ENCODE measurements around the gene MSMP. TPM values are rescaled to one million over a fixed set of nuclear protein-coding genes. Genes with fewer than 3 reads are reported as not detected.

The MSMP gene
- total and polyA plus RNA-seq, 2 experiments from 2014 or later: not detected

GRCh38 chr9:35793461-35793860, 39.4 kb upstream of the MSMP start:
- WGBS (ENCODE audit: low lambda C conversion rate, missing lambda C conversion rate): 65% methylated on average over 2 of the region's 2 CpGs
- H3K27ac ChIP-seq: no peak overlapping the region

GRCh38 chr9:35792826-35793225, 38.8 kb upstream of the MSMP start:
- no peaks in the 10 kb centered on the region for H3K9me3 ChIP-seq (ENCODE audit: low read depth)
- H3K4me2 ChIP-seq: peak overlapping the region; percentile 91
- WGBS (ENCODE audit: low lambda C conversion rate, missing lambda C conversion rate): 95% methylated on average over 14 of the region's 14 CpGs
- H3K4me3 ChIP-seq: no peak overlapping the region
- no peaks in the 10 kb centered on the region for H3K27me3 ChIP-seq
- TF ChIP-seq CTCF (IDR thresholded peaks at IDR 0.05; ENCODE audit: poor library complexity) (no peak), EZH2phosphoT487 (IDR thresholded peaks at IDR 0.05; ENCODE audit: low read depth, severe bottlenecking, unreplicated experiment) (no peak), EZH2 (IDR thresholded peaks at IDR 0.05; ENCODE audit: borderline replicate concordance) (no peak)
- H2AFZ ChIP-seq: no peak overlapping the region
- no peaks in the 10 kb centered on the region for H3K9me2 ChIP-seq (replicated peaks; ENCODE audit: insufficient read depth)
- DNase-seq (ENCODE audit: low spot score): no peak
- no peaks in the 10 kb centered on the region for H3K79me2 ChIP-seq
- H3K27ac ChIP-seq: no peak overlapping the region
- H3K4me1 ChIP-seq (ENCODE audit: insufficient read depth): peaks cover 15% of the 10 kb centered on the region
- H4K20me1 ChIP-seq (ENCODE audit: insufficient read depth, poor library complexity, severe bottlenecking): no peaks in the 10 kb centered on the region
- H3K36me3 ChIP-seq (replicated peaks; ENCODE audit: insufficient read depth, low read depth): no peaks in the 10 kb centered on the region

More at GRCh38 chr9:35793461-35793860, 39.4 kb upstream of the MSMP start:
- no peaks in the 10 kb centered on the region for H3K79me2 ChIP-seq
- H3K36me3 ChIP-seq (replicated peaks; ENCODE audit: insufficient read depth, low read depth): no peaks in the 10 kb centered on the region
- H3K4me3 ChIP-seq: no peak overlapping the region
- H2AFZ ChIP-seq: no peak overlapping the region
- no peak for DNase-seq (ENCODE audit: low spot score)
- no peaks in the 10 kb centered on the region for H3K9me3 ChIP-seq (ENCODE audit: low read depth)
- TF ChIP-seq CTCF (IDR thresholded peaks at IDR 0.05; ENCODE audit: poor library complexity) (no peak), EZH2phosphoT487 (IDR thresholded peaks at IDR 0.05; ENCODE audit: low read depth, severe bottlenecking, unreplicated experiment) (no peak), EZH2 (IDR thresholded peaks at IDR 0.05; ENCODE audit: borderline replicate concordance) (no peak)
- no peaks in the 10 kb centered on the region for H3K9me2 ChIP-seq (replicated peaks; ENCODE audit: insufficient read depth)
- H3K27me3 ChIP-seq: no peaks in the 10 kb centered on the region
- H4K20me1 ChIP-seq (ENCODE audit: insufficient read depth, poor library complexity, severe bottlenecking): no peaks in the 10 kb centered on the region
- peaks cover 15% of the 10 kb centered on the region for H3K4me1 ChIP-seq (ENCODE audit: insufficient read depth)
- peak overlapping the region; percentile 91 for H3K4me2 ChIP-seq

GRCh38 chr9:35792024-35792813, 38.1 kb upstream of the MSMP start:
- no peak for DNase-seq (ENCODE audit: low spot score)
- Histone ChIP-seq H3K9me3 (ENCODE audit: low read depth) (no peaks in the 10 kb centered on the region), H3K4me3 (peak overlapping the region; percentile 20), H3K27me3 (no peaks in the 10 kb centered on the region), H3K36me3 (replicated peaks; ENCODE audit: insufficient read depth, low read depth) (no peaks in the 10 kb centered on the region), H3K27ac (no peak overlapping the region), H2AFZ (no peak overlapping the region), H3K79me2 (no peaks in the 10 kb centered on the region), H3K4me1 (ENCODE audit: insufficient read depth) (peaks cover 15% of the 10 kb centered on the region), H4K20me1 (ENCODE audit: insufficient read depth, poor library complexity, severe bottlenecking) (no peaks in the 10 kb centered on the region), H3K9me2 (replicated peaks; ENCODE audit: insufficient read depth) (no peaks in the 10 kb centered on the region), H3K4me2 (peak overlapping the region; percentile 91)
- TF ChIP-seq EZH2phosphoT487 (IDR thresholded peaks at IDR 0.05; ENCODE audit: low read depth, severe bottlenecking, unreplicated experiment) (no peak), EZH2 (IDR thresholded peaks at IDR 0.05; ENCODE audit: borderline replicate concordance) (no peak)
- 94% methylated on average over 27 of the region's 34 CpGs for WGBS (ENCODE audit: low lambda C conversion rate, missing lambda C conversion rate)

GRCh38 chr9:35791297-35791921, 37.3 kb upstream of the MSMP start, which contains the start of gene NPR2:
Gene NPR2, plus strand, starts transcription at chr9:35791591. Its CDS starts 818 bp downstream, at chr9:35792409.
- Histone ChIP-seq H3K4me3 (peak within 1 kb of the TSS; percentile 20), H4K20me1 (ENCODE audit: insufficient read depth, poor library complexity, severe bottlenecking) (no peaks in the 10 kb centered on the region), H3K9me3 (ENCODE audit: low read depth) (no peaks in the 10 kb centered on the region), H3K4me2 (peak within 1 kb of the TSS; percentile 91), H3K9me2 (replicated peaks; ENCODE audit: insufficient read depth) (no peaks in the 10 kb centered on the region), H3K4me1 (ENCODE audit: insufficient read depth) (peaks cover 15% of the 10 kb centered on the region), H3K79me2 (no peaks in the 10 kb centered on the region), H3K27ac (peak within 1 kb of the TSS; percentile 70), H3K27me3 (no peaks in the 10 kb centered on the region), H2AFZ (peak within 1 kb of the TSS; percentile 66), H3K36me3 (replicated peaks; ENCODE audit: insufficient read depth, low read depth) (no peaks in the 10 kb centered on the region)
- peak; percentile 71 for DNase-seq (ENCODE audit: low spot score)
- TF ChIP-seq EZH2phosphoT487 (IDR thresholded peaks at IDR 0.05; ENCODE audit: low read depth, severe bottlenecking, unreplicated experiment) (no peak), EZH2 (IDR thresholded peaks at IDR 0.05; ENCODE audit: borderline replicate concordance) (no peak), CTCF (IDR thresholded peaks at IDR 0.05; ENCODE audit: poor library complexity) (no peak)
- WGBS (ENCODE audit: low lambda C conversion rate, missing lambda C conversion rate): 33% methylated on average over 2 of the region's 64 CpGs
